ENCODE data around the gene ZC3H12D.
"Not testable (repeated sequence)": the region's sequence is repeated elsewhere in the genome, so short reads cannot be mapped to it uniquely, and the experiment has no call there.

ZC3H12D gene

DNA sequence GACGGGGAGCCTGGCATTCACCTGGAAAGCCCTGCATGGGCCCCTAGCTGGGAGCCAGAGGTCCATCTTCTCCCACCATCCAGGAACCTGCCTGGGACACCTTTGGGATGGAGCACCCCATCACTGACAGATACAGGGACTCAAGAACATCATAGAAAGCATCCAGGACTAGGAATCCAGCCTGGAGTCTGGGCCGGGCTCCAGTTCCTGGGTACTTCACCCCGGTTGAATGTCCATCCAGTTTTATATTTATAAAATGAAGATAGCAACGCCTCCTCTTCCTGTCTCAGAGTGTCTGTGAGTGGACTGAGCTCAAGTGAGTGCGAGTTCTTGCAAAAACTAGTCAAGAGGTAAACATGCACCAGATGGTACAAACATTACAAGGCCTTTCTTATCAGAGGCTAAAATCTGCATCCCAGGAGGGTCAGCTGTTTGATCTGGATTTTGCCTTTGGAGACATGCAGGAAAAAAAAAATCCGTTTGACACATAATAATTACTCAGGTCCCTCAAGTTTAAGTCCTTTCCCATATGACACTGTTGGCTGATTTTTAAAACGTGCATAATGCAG is 27.4 kb downstream of the ZC3H12D start:
- no peak for DNase-seq

DNA sequence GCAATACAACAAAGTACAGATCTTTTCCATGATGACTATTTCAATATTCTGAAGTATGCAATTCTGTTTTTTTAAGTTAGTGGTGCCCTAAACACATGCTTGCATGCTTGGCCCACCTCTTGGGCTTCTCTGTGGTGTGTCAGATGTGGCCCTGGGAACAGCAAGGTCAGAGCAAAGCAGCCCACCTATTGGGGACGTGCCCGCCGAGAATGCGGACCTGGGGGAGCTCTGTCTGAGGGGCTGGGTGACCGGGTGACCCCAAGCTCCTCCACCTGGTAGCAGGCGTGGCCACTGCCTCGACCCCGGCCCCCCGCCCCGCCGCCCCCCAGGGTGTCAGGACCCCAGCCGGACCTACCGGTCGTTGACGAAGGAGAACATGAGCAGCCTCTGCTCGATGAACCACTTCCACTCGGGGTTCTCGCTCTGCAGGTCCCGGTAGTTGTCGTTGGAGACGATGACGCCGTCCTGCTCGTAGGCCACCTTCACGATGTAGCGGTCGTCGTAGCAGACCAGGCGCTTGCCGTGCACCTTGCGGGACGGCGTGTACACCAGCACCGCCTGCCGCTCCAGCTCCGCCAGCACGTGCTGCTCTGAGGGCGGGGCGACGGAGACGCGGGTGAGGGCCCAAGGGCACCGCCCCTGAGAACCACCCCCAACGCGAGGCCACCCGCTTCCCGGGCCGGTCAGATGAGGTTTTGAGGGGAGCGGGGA is 28.3 kb downstream of the ZC3H12D start:
- DNase-seq: no peak

DNA sequence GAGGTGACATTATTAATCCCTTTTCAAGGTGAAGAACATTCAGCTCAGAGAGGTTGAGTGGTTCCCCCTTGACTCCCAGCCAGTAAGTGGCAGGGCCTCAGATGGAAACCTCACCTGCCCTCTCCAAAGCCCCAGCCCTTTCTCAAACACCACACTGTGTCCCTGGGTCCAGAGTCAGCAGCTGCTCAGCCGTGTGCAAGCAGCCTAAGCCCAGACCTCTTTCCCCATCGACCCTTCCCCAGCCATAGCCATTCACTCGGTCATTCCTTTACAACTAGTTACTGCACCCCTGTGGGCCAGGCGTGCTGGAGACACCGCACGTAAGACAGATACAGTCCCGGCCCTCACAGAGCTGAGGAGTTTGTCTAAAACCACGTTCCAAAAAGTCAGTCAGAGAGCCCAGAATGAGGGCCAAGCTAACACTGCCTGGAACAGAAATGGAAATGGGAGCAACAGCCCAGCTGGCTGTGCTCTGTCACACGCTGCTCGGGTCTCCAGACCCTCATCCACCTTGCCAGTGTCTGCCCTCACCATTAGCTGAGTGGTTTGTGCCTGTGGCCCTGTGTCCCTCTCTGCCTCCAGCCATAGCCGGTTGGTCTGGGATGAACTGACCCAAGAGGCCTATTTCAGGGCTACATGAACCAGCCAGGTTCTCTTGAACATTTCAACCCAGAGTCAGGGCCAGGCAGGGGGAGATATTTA is 29.6 kb downstream of the ZC3H12D start:
- DNase-seq: no peak

DNA sequence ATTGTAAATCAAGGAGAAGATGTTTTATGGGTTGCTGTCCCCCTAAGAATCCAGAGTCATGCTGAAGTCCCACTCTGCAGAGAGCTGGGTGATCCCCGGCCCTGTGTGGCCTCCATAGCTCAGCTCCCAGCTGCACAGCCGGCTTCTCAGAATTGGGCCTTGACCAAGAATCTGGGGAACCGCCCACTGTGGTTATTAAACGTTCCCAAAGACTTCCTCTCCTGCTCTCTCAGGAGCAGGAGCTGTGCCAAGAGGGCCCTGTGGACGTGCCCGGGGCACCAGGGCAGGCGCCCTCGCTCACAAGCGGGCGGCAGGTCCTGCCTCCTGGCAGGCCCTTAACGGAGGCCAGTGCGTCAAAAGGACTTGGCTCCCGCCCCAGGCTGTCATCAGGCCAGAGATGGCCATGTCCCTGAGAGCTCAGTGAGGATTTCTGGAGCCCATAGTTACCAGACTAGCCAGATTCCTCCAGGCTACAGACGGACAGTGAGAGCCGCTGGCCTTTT is 30.4 kb downstream of the ZC3H12D start:
- peak; percentile 57 for DNase-seq

DNA sequence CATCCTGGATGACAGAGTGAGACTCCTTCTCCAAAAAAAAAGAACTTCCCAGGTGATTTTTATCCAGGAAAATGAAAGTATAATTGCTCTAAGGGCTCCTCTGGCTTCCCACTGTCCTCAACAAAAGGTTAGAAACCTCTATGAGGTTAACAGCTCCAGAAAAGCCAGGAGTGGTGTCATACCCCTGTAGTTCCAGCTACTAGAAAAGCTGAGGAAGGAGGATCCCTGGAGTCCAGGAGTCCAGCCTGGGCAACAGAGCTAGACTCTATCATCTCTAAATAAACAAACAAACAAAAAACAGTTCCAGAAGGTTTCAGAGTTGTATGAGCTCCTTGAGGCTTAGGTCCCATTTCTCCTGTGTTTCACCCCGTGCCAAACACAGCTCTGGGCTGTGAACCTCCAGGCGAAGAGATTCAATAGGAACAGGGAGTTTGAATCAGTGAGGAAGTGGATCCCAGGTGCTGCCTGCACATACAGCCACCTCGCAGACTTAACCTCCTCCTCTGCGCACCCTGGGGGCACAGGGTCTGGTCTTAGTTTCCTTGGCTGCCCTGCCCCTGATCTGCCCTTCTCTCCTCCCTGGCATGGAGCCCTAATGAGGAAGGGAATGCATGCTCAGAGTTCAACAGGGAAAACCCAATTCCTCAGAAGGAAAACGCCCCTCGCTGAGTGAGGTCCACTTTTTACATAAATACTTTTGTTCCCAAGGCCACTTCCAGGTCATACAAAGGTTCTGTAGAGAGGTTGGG is 31.0 kb downstream of the ZC3H12D start:
- DNase-seq: no peak

DNA sequence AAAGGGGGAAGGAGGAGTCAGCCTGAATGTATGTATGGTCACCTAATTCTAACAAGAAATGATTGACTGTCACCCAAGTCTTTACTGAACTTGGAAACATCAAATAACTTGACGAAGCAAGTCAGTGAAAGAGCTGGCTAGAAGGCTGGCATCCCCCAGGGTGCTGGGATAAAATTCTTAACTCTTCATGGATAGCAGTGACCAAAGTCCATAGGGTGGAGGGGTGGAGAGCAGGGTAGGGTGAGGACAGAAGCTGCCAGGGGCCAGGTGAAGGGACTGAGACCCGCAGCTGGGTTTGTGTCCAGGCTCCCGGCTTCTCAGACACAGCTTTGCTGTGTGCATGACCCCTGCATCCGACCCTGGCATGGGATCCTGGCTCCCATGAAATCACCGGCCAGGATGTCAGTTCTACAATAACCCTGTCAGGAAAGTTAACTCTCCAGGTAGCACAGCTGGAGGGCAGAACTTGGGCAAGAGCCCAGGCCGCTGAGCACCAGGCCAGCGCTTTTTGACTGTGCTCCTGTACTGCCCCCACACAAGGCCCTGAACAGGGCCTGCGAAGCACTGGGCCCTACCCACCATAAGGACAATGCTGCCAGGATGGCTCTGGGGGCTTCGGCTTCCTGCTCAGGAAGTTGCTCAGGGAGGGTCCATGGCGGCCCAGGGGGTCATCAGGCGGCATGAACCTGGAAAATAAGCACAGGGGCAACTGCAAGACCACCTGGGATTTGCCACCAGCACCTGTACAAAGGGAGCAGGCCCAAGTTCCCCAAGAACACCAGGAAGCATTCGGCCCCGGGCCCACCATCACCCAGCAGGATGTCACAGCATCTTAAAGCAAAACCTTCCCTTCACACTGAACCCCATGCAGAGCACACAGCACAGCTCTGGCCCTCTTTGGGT is 32.5 kb downstream of the ZC3H12D start:
- no peak for DNase-seq

DNA sequence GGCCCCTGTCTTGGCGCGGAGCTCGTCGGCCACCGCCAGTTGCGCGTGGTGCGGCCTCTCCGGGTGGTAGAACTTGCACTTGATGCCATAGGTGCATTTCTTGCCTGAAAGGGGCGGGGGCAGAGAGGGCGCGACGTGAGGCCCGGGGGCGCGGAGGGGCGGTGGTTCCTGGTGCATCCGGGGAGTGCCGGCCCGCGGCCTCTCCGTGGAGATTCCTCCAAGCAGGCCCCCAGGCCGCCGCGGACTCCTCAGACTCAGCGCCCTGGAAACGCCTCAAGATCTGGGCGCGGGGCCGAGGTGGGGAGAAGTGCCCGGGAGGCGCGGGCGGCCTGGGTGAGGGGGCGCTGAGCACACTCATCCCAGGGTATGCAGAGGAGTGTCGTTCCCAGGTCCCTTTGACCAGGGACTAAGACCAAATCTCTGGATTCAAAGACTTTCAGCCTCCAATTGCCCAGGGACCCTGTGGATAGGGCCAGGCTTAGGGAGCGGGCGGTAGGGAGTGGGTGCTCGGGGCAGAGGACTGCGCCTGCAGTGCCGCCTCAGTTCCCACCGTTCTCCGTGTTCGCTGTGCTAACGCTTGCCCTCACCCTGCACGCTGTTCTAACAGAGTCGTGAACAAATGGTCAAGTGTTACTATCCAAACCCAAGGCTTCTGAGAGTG is 33.3 kb downstream of the ZC3H12D start:
- no peak for DNase-seq

DNA sequence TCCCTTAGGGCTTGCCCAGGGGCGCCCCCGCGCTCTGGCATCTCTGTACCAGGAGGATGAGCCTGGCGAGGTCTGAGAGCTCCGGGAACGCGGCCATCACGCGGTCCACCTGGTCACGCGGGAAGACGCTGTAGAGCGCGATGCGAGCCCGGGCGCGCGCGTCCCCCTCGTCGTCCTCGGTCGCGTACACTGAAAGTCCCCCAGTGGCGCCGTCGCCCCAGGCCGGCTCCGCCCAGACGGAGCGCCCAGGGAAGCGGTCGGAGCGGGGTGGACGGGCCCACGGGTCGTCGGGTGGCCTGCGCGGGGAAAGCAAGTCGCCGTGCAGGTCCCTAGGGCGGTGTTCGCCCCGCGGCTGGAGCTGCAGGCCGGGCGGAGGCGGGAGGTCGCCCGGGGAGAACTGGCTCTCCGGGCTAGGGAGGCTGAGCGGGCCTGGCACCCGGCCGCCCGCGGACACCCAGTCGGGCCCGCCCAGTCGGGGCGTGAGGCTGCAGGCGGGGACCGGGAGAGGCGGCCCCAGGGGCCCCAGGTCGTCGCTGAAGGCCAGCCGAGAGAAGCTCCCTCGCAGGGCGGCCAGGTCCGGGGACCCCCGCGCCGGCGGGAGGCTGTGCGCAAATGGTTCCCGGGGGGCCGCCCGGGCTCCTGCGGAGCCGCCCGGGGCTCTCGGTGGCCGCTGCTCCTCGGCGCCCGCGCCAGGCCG is 34.0 kb downstream of the ZC3H12D start:
- DNase-seq: peak; percentile 28

DNA sequence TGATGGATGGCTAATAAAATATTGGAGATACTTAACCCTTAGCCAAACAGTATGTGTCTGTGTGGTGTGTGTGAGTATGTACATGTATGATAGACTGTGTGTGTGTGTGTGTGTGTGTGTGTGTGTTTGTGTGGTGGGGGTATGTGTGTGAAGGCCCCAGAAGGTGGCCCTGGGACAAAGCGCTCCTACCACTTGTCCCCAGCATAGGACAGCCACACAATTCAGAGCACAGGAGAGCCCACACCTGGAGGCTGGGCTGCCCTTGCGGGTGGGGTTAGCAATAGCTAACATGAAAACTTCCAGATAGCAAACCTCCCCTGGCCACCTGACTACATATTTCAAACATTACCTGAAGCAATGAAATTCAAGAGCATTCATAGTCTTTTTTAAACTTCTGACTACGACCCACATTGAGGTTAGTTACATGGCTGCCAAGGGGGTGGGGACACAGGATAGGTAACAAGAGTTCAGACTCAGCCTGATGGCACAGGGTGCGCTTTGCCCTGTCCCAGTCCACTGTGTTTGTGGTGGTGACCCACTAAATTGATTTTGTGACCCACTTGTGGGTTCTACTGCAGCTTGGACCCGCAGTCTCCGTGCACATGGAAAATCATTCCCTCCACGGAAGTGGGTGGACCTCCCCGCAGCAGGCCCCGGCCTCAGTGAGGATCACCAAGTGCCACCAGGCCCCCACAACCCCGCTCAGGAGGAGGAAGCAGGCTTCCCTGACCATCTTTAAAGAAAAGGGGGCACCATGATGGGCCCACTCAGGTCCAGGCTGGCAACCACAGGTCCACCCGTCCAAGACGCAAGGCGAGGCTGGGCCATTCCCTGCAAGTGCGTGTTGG is 34.8 kb downstream of the ZC3H12D start:
- DNase-seq: no peak

DNA sequence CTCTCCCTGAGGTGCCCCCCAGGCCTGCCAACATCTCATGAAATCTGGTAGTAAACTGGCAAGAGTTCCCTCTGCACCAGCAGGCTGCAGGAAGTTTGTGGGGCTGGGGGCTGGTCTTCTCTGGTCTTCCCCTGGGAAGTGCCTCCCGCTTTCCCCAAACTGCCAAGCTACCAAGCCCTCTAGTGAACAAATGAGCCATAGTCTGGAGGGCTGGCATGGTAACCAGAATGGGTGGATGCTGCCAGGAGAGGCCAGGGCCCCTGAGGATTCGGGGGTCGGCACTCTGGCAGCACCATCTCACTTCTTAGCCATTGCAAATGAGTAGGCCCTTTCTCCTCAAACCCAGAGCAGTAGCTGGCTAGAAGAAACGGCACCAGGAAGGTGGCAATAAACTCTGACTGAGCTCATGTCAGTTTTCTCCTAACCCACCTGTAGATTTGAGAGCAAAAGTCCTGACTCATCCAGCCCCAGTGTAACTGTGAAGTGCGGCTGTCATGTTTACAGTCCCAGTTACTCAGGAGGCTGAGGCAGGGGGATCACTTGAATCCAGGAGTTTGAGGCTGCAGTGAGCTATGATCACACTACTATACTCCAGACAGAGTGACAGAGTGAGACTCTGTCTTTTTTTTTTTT is 35.9 kb downstream of the ZC3H12D start:
- DNase-seq: no peak

DNA sequence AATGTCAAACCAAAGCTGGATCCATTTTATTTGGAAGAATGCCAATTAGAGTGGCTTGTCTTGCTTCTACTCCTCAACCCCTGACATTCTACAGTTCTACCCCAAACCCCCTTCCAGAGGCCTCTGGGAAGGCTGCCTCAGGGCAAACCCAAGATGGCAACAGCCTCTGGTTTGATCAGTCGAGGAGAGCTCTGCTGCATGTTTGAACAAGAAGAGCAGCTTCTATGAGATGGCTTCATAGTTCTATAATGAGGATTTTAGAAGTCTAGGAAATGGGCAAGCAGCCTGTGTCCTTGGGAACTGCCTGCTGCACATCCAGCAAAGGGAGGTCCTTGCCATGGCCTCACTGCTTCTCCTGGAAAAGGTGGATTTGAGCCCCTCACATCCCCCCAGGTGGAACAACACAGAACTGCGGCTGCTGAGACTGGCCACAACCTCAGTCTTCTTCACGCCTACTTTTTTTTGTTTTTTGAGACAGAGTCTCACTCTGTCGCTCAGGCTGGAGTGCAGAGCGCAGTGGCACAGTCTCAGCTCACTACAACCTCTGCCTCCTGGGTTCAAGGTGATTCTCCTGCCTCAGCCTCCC is 37.9 kb downstream of the ZC3H12D start:
- no peak for DNase-seq

DNA sequence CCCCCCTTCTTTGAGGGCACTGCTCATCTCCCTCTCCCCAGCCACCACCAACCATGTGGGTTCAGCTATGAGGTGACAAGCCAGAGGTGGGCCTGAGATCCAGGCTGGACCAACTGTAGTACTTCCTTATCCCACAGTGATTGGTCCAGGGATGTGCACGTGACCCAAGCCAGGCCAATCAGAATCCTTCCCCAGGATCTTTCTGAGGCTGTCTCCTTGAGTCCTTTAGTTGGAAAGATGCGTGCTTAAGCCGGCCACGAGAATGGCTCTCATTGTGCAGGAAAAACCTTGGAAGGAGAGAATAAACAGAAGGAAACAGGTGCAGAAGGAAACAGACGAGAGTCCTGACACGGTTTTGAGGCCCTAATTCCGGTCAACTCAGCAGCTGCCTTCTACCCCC is 39.2 kb downstream of the ZC3H12D start:
- no peak for DNase-seq

DNA sequence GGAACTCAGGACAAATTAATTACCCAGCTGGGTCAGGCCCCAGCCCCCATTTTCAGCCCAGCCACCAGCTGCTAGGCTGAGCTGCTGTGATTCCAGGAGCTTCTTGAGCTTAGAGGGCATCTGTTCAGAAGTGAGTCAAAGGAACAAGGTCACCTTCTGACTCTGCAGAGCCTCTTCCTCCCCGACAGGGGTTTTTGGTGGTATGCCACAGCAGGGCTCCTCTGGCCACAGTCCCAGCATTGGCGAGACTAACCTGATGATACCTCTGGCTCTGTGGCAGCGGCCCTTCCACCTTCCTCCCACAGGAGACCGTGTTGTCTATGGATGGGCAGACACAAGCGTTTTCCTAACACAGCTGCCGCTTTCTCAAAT is 39.7 kb downstream of the ZC3H12D start:
- DNase-seq: no peak

DNA sequence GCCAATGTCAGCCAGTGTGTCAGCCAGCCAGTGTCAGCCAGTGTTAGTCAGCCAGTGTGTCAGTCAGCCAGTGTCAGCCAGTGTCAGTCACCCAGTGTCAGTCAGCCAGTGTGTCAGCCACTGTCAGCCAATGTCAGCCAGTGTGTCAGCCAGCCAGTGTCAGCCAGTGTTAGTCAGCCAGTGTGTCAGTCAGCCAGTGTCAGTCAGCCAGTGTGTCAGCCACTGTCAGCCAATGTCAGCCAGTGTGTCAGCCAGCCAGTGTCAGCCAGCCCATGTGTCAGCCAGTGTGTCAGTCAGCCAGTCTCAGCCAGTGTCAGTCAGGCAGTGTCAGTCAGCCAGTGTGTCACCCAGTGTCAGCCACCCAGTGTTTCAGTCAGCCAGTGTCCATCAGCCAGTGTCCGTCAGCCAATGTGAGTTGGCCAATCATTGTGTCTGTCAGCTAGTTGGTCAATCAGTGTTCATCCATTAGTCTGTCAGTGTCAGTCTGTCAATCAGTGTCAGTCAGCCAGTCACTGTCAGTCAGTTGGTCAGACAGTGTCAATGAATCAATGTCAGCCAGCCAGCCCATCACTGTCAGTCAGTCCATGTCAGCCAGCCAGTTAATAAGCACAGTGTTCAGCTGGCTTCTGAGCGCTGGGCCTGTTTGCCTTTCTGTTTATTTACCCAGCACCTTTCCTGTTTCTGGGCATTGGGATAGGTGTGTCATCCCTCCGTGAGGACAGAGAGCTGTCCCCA is 40.3 kb downstream of the ZC3H12D start:
- not testable (repeated sequence) for DNase-seq

DNA sequence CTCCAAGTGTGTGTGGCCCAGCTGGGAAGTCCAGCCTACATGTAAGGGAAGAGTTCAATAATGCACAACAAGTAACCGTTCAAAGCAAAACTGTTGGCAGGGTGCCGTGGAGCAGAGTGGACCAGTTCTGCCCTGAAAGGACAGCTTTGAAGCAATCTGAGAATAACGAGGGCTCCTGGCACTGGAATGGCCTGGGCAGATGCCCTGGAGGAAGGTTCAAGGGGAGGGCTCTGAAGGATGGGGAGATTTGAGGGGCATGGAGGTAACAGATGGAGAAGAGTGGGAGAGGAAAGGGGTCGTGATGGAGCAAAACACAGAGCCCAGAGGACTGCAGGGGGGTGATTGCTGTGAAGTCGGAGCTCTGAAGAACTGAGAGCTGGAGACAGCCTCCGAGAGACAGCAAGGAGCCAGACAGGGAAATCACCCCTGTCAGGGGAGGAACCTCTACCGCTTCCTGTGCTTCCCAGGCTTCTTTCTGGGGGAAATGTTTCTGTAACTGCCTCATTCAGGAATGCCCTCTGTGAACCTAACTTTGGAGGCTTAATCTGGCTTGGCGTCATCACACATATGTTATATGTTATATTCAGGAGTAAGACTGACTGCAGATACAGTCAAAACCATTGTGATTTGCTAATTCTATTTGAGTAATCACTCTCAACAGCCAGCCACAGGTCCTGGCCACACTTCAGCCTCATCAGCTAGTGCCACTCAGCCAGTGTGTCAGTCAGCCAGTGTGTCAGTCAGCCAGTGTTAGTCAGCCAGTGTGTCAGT is 41.2 kb downstream of the ZC3H12D start:
- DNase-seq: no peak

DNA sequence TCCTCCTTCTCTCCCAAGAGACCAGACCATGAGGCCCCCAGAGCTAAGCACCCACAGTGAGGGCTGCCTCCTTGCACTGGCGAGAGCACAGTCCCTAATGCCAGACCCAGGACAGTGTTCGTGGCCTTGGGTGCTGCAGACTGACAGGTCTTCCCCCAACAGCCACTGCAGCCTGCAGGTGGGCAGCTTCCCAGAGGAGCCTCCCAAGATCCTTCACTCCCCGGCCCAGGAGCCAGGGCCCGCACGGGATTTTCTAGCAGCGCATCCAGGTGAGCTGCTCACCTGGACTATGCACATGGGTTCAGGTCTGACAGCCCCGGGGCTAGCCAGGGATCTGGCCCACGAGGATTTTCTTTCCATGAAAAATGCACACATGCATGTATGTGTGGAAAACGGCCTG is 43.1 kb downstream of the ZC3H12D start:
- DNase-seq: no peak

Measured in hematopoietic multipotent progenitor cell treated with erythropoietin and hydrocortisone succinate and interleukin-3 and kit ligand, for 8 days (in vitro differentiated cells).